Bronchial epithelial cell (primary cell): ENCODE measurements around the gene NRP2. TPM values are rescaled to one million over a fixed set of nuclear protein-coding genes. Genes with fewer than 3 reads are reported as not detected.

Experiments
- DNase-seq: peaks from one replicate; pipeline ENCODE4 v3.0.0-alpha.2; 2010; ENCODE audit warnings: low read depth
- FAIRE-seq: peaks from 2 replicates; lab custom pipeline; 2011; peaks lifted over from hg19 to GRCh38; lab: Jason Lieb, UNC
- H3K27me3 ChIP-seq: 2 replicates; pipeline ENCODE4 v1.5.1; 2011; ENCODE audit warnings: low read length; ENCODE audit not compliant: control insufficient read depth, insufficient read depth
- H3K36me3 ChIP-seq: 2 replicates; pipeline ENCODE4 v1.5.1; 2011; ENCODE audit warnings: low read length; ENCODE audit not compliant: control insufficient read depth, insufficient read depth
- H3K4me3 ChIP-seq: 2 replicates; pipeline ENCODE4 v1.5.1; 2011; ENCODE audit warnings: mild to moderate bottlenecking, low read depth, low read length, control low read depth
- CTCF ChIP-seq: IDR thresholded peaks from 2 replicates; pipeline ENCODE4 v1.5.1; 2011; ENCODE audit warnings: mild to moderate bottlenecking, moderate library complexity, low read length, control low read depth, inconsistent platforms; ENCODE audit not compliant: insufficient read depth, severe bottlenecking
- total RNA-seq: library from RNA; depleted of rRNA; stranded (reverse); fragments of >200 nt; gene quantifications from 2 replicates; pipeline ENCODE4 v1.2.1, GENCODE V29; 2014

NRP2 gene
- total RNA-seq, 1 donor from 2014 or later, result 21.3 TPM

GRCh38 chr2:205752296-205752820, 70.1 kb downstream of the NRP2 start:
- FAIRE-seq (no peak), DNase-seq (no peak)
- Histone ChIP-seq H3K4me3 (no peak overlapping the region), H3K36me3 (no peaks in the 10 kb centered on the region), H3K27me3 (no peaks in the 10 kb centered on the region)
- TF ChIP-seq CTCF, result no peak

- no peaks in the 10 kb centered on the region for H3K36me3 ChIP-seq
- FAIRE-seq, result no peak
- H3K27me3 ChIP-seq, result no peaks in the 10 kb centered on the region
- no peak overlapping the region for H3K4me3 ChIP-seq
- no peak for DNase-seq
- TF ChIP-seq CTCF, result no peak
These were observed 70.6 kb downstream of the NRP2 start for GRCh38 chr2:205752924-205753323.

- Histone ChIP-seq H3K4me3 (no peak overlapping the region), H3K27me3 (no peaks in the 10 kb centered on the region), H3K36me3 (no peaks in the 10 kb centered on the region)
- no peak for TF ChIP-seq CTCF
- FAIRE-seq (no peak), DNase-seq (no peak)
These were observed 72.1 kb downstream of the NRP2 start for GRCh38 chr2:205754285-205754923.

- FAIRE-seq, result no peak
- H3K36me3 ChIP-seq, result no peaks in the 10 kb centered on the region
- no peak for TF ChIP-seq CTCF
- DNase-seq, result no peak
- H3K4me3 ChIP-seq, result no peak overlapping the region
- H3K27me3 ChIP-seq, result no peaks in the 10 kb centered on the region
These were observed 72.6 kb downstream of the NRP2 start for GRCh38 chr2:205754924-205755321.

- FAIRE-seq, result no peak
These were observed 73.6 kb downstream of the NRP2 start for GRCh38 chr2:205755923-205756322.

More at GRCh38 chr2:205755923-205756322, 73.6 kb downstream of the NRP2 start:
- Histone ChIP-seq H3K36me3 (no peaks in the 10 kb centered on the region), H3K4me3 (no peak overlapping the region), H3K27me3 (no peaks in the 10 kb centered on the region)
- TF ChIP-seq CTCF, result no peak
- no peak for DNase-seq
